Central memory CD8-positive, alpha-beta T cell (primary cell): ENCODE measurements around the gene SS18.

Experiments
- ATAC-seq: fragments of 150-1000 bp; cut with Tn5 transposase; replicated peaks from 2 replicates; pipeline ENCODE4 v1.10.0; 2022; ENCODE audit warnings: mild to moderate bottlenecking, moderate FRiP score, moderate number of reproducible peaks; ENCODE audit not compliant: poor library complexity, severe bottlenecking; ENCODE audit errors: extremely low read depth
- DNase-seq, 2 donors: peaks; one replicate each; pipeline ENCODE4 v3.0.0; 2021; ENCODE audit warnings: low spot score in 2 of 2
- H3K27ac Mint-ChIP-seq: one replicate; pipeline ENCODE4 v1.8.0; 2022; ENCODE audit warnings: low read depth, mild to moderate bottlenecking, moderate library complexity, mixed read lengths
- H3K27me3 Mint-ChIP-seq: one replicate; pipeline ENCODE4 v1.8.0; 2022; ENCODE audit warnings: mixed read lengths
- H3K36me3 Mint-ChIP-seq: one replicate; pipeline ENCODE4 v1.8.0; 2022; ENCODE audit warnings: mild to moderate bottlenecking, moderate library complexity, mixed read lengths; ENCODE audit not compliant: insufficient read depth
- H3K4me1 Mint-ChIP-seq: one replicate; pipeline ENCODE4 v1.8.0; 2022; ENCODE audit warnings: mixed read lengths
- H3K4me3 Mint-ChIP-seq: one replicate; pipeline ENCODE4 v1.8.0; 2022; ENCODE audit warnings: mild to moderate bottlenecking, moderate library complexity, mixed read lengths
- H3K9me3 Mint-ChIP-seq: one replicate; pipeline ENCODE4 v1.8.0; 2022; ENCODE audit warnings: mixed read lengths

SS18 gene

DNA sequence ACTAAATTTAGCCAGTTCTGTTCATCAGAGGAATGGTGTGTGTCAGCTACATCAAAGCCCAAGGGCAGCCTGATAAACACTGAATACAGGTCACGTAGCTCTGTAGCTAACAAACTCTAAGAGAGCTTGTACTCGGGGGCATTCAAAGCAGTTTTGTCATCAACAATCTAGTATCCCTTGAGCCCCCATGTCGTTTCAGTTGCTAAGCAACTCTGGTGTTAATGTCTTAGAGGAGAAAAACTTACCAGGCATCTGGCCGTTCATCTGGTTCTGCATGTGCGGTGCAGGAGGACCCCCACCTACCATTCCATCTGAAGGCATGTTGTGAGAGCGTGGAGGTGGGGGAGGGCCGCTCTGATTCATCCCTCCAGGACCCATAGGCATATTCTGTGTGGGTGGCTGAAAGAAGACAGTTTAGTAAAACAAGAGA, 33.1 kb downstream of the SS18 start:
- H3K27me3 Mint-ChIP-seq = no peaks in the 10 kb centered on the region
- DNase-seq = no peak
- peaks cover 46% of the 10 kb centered on the region for H3K36me3 Mint-ChIP-seq
- no peak overlapping the region for H3K4me3 Mint-ChIP-seq
- no peak for ATAC-seq
- no peaks in the 10 kb centered on the region for H3K9me3 Mint-ChIP-seq
- H3K4me1 Mint-ChIP-seq = peaks cover 39% of the 10 kb centered on the region
- no peak overlapping the region for H3K27ac Mint-ChIP-seq

- DNase-seq = no peak
- Mint-ChIP-seq H3K4me3 (no peak overlapping the region), H3K27ac (no peak overlapping the region)
Measured at GRCh38 chr18:26056291-26056690, 34.1 kb downstream of the SS18 start.

DNA sequence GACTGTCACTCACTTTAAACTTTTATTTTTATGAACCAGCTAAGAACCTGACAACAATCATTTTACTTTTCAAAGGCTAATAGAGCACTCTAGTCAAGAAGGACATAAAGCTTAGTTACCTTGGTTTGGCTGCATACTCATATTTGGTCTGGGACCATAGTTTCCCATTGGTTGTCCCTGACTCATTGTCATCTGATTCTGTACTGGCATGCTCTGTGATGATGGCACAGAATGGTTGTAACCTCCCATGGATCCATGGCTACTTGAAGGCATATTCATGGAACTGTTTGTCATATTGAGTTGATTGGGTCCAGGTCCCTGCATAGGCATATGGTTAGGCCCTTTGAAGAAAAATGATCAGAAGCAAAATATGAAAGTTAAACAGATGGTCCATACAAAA, 37.9 kb downstream of the SS18 start:
- H3K4me1 Mint-ChIP-seq = peaks cover 17% of the 10 kb centered on the region
- H3K4me3 Mint-ChIP-seq = no peak overlapping the region
- peak overlapping the region; percentile 46 for H3K27ac Mint-ChIP-seq
- DNase-seq (no peak), ATAC-seq (no peak)
- no peaks in the 10 kb centered on the region for H3K27me3 Mint-ChIP-seq
- H3K9me3 Mint-ChIP-seq = no peaks in the 10 kb centered on the region
- H3K36me3 Mint-ChIP-seq = peaks cover 40% of the 10 kb centered on the region

More at GRCh38 chr18:26056291-26056690, 34.1 kb downstream of the SS18 start:
- H3K9me3 Mint-ChIP-seq = no peaks in the 10 kb centered on the region
- H3K4me1 Mint-ChIP-seq = peaks cover 39% of the 10 kb centered on the region
- no peaks in the 10 kb centered on the region for H3K27me3 Mint-ChIP-seq
- H3K36me3 Mint-ChIP-seq = peaks cover 46% of the 10 kb centered on the region
- no peak for ATAC-seq

GRCh38 chr18:26051843-26052242, 38.6 kb downstream of the SS18 start:
- Mint-ChIP-seq H3K4me3 (no peak overlapping the region), H3K27me3 (no peaks in the 10 kb centered on the region), H3K27ac (peak overlapping the region; percentile 32), H3K9me3 (no peaks in the 10 kb centered on the region), H3K4me1 (peaks cover 13% of the 10 kb centered on the region), H3K36me3 (peaks cover 36% of the 10 kb centered on the region)
- ATAC-seq (no peak), DNase-seq (no peak)

GRCh38 chr18:26046419-26047077, 43.9 kb downstream of the SS18 start:
- H3K36me3 Mint-ChIP-seq = peaks cover 23% of the 10 kb centered on the region
- H3K27ac Mint-ChIP-seq = no peak overlapping the region
- no peak for ATAC-seq
- no peaks in the 10 kb centered on the region for H3K27me3 Mint-ChIP-seq
- H3K4me3 Mint-ChIP-seq = no peak overlapping the region
- no peaks in the 10 kb centered on the region for H3K9me3 Mint-ChIP-seq
- no peak for DNase-seq
- peaks cover 21% of the 10 kb centered on the region for H3K4me1 Mint-ChIP-seq

GRCh38 chr18:26044807-26045206, 45.6 kb downstream of the SS18 start:
- peaks cover 32% of the 10 kb centered on the region for H3K4me1 Mint-ChIP-seq
- no peaks in the 10 kb centered on the region for H3K9me3 Mint-ChIP-seq
- DNase-seq (no peak), ATAC-seq (no peak)
- H3K27me3 Mint-ChIP-seq = no peaks in the 10 kb centered on the region
- peak overlapping the region; percentile 7 for H3K27ac Mint-ChIP-seq
- no peak overlapping the region for H3K4me3 Mint-ChIP-seq
- H3K36me3 Mint-ChIP-seq = peaks cover 16% of the 10 kb centered on the region

- Mint-ChIP-seq H3K4me3 (peak overlapping the region; percentile 25), H3K27me3 (no peaks in the 10 kb centered on the region), H3K27ac (peak overlapping the region; percentile 77), H3K4me1 (peaks cover 29% of the 10 kb centered on the region), H3K9me3 (no peaks in the 10 kb centered on the region), H3K36me3 (peaks cover 20% of the 10 kb centered on the region)
- no peak for ATAC-seq
- no peak for DNase-seq
Measured at GRCh38 chr18:26040051-26040656, 50.3 kb downstream of the SS18 start.

- H3K4me3 Mint-ChIP-seq = no peak overlapping the region
- no peak for ATAC-seq
- no peaks in the 10 kb centered on the region for H3K27me3 Mint-ChIP-seq
- H3K4me1 Mint-ChIP-seq = peaks cover 24% of the 10 kb centered on the region
- DNase-seq = no peak
- no peaks in the 10 kb centered on the region for H3K9me3 Mint-ChIP-seq
- peaks cover 24% of the 10 kb centered on the region for H3K36me3 Mint-ChIP-seq
- H3K27ac Mint-ChIP-seq = no peak overlapping the region
Measured at GRCh38 chr18:26039203-26039602, 51.2 kb downstream of the SS18 start.

DNA sequence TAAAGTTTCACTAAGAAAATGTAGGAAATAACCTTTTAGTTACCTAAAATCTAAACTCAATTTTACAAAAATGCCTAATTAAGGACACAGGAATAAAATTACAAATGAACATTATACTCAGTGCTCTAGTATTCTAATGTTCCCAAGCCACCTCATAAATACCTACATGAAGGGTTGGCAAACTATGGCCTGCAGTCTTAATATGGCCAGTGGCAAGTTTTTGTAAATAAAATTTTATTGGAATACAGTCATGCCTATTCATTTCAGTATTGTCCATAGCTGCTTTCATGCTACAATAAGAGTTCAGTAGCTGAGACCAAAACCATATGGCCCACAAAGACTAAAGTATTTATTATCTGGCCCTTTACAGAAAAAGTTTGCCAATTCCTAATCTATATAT, 53.8 kb downstream of the SS18 start:
- no peak overlapping the region for H3K4me3 Mint-ChIP-seq
- peaks cover 13% of the 10 kb centered on the region for H3K4me1 Mint-ChIP-seq
- H3K36me3 Mint-ChIP-seq = peaks cover 39% of the 10 kb centered on the region
- no peak overlapping the region for H3K27ac Mint-ChIP-seq
- ATAC-seq (no peak), DNase-seq (no peak)
- H3K27me3 Mint-ChIP-seq = no peaks in the 10 kb centered on the region
- no peaks in the 10 kb centered on the region for H3K9me3 Mint-ChIP-seq

DNA sequence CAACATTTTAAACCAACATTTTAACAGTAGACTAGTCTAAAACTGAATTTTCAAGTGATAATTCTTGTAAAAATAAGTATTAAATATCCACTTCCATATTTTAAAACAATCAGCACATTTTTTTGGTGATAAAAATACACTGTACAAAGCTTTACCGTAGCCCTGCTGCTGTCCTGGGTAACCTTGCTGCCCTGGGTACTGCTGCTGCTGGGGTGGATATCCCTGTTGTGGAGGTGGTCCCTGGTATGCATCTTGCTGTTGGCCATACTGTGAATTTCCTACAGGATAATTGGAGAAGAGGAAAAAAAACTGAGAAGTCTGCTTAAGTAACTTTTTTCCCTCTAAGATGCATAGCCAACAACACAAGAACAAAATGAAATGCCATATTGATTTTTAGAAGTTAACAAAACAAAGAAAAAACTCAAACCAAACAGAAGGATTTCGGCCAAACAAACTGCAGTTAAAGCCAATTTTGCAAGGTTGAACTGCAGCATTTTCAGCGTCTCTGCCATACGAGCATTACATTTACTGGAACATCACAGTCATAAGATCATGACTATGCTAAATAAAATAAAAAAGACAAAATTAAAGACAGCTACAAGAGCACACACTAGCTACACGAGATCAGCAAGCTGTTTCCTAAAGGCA, 55.4 kb downstream of the SS18 start:
- Mint-ChIP-seq H3K4me1 (peaks cover 9% of the 10 kb centered on the region), H3K27ac (no peak overlapping the region), H3K36me3 (peaks cover 49% of the 10 kb centered on the region), H3K9me3 (no peaks in the 10 kb centered on the region), H3K4me3 (no peak overlapping the region), H3K27me3 (no peaks in the 10 kb centered on the region)
- ATAC-seq (no peak), DNase-seq (no peak)

DNA sequence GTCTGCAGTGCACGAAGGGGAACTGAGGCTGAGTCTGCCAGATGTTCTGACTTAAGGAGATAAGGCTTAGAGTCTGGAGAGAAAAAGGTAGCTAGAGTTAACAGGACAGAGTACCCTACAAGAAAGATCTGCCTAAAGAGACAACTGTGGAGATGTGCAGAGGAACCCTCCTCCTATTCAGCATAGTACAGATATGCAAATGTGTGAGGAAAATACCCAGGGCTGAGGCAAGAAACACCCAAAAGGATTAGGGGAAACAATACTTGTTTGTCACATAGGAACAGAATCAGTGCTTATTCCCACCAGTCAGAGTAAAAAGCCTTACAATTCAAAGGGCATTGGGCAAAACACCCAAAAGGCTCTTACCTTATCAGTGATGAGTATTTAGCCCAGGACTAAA, 67.8 kb downstream of the SS18 start:
- Mint-ChIP-seq H3K27ac (no peak overlapping the region), H3K4me1 (peaks cover 12% of the 10 kb centered on the region), H3K27me3 (no peaks in the 10 kb centered on the region), H3K9me3 (no peaks in the 10 kb centered on the region), H3K36me3 (peaks cover 56% of the 10 kb centered on the region), H3K4me3 (no peak overlapping the region)
- ATAC-seq = no peak
- DNase-seq = no peak

GRCh38 chr18:26021061-26021754, 69.2 kb downstream of the SS18 start:
- Mint-ChIP-seq H3K9me3 (no peaks in the 10 kb centered on the region), H3K4me1 (peaks cover 12% of the 10 kb centered on the region), H3K36me3 (peaks cover 63% of the 10 kb centered on the region), H3K4me3 (no peak overlapping the region), H3K27ac (no peak overlapping the region), H3K27me3 (no peaks in the 10 kb centered on the region)
- ATAC-seq (no peak), DNase-seq (no peak)
